Mucosa of descending colon (tissue), 3 donors: Measurements from ENCODE around the gene SPINK4. TPM values are rescaled to one million over a fixed set of nuclear protein-coding genes. Genes with fewer than 3 reads are reported as not detected.

ENCODE experiments used
- ATAC-seq: fragments of 200-7000 bp; cut with Tn5 transposase; one replicate; pipeline ENCODE4 v1.9.1; 2020; ENCODE audit warnings: mild to moderate bottlenecking, moderate library complexity
- DNase-seq, 3 donors: peaks; one replicate each; pipeline ENCODE4 v3.0.0-alpha.2; 2020
- H3K36me3 ChIP-seq: fragments of 200-600 bp; one replicate; pipeline ENCODE4 v1.8.0; 2021; ENCODE audit warnings: low read depth, mild to moderate bottlenecking
- H3K4me1 ChIP-seq: fragments of 200-600 bp; one replicate; pipeline ENCODE4 v1.8.0; 2021; ENCODE audit warnings: low read depth, mild to moderate bottlenecking
- H3K4me3 ChIP-seq: fragments of 200-600 bp; one replicate; pipeline ENCODE4 v1.8.0; 2021; ENCODE audit warnings: mild to moderate bottlenecking
- H3K9me3 ChIP-seq: fragments of 200-600 bp; one replicate; pipeline ENCODE4 v1.8.0; 2021; ENCODE audit warnings: mild to moderate bottlenecking
- intact Hi-C, 2 donors: fragments of 100-400 bp; cut with DNase I in 1 of 2; cut with micrococcal nuclease in 1 of 2; formaldehyde crosslinking; loops; one replicate each; pipeline versions ENCODE4 v1.11.0 to v1.11.1; 2022; cut with DNase I, micrococcal nuclease
- total RNA-seq, 3 donors: library from RNA; stranded (reverse); fragmentation: NEBNext Ultra II Directional in 2 of 3; extraction: Animal tissue kit (Norgen Biotek cat#: 25700) in 2 of 3; gene quantifications; one replicate each; pipeline versions ENCODE4 v1.2.1 to v1.2.4, GENCODE V29; 2021 to 2023
- TF ChIP-seq, protein P1 (sequence below): fragments of 200-600 bp; IDR thresholded peaks from one replicate; pipeline ENCODE4 v1.8.0; 2022; ENCODE audit warnings: antibody characterized with exemption, mild to moderate bottlenecking
- donor health status: DM: no; HTN: no; CAD: no; lungs with moderate emphysema.
- donor health status: DM: no; HTN: no; CAD: no.
- donor health status: DM: no; HTN: yes; CAD: no.

The SPINK4 gene
- total RNA-seq, 3 donors from 2014 or later: 13.2 to 85.2 (median 33.3) TPM

DNA sequence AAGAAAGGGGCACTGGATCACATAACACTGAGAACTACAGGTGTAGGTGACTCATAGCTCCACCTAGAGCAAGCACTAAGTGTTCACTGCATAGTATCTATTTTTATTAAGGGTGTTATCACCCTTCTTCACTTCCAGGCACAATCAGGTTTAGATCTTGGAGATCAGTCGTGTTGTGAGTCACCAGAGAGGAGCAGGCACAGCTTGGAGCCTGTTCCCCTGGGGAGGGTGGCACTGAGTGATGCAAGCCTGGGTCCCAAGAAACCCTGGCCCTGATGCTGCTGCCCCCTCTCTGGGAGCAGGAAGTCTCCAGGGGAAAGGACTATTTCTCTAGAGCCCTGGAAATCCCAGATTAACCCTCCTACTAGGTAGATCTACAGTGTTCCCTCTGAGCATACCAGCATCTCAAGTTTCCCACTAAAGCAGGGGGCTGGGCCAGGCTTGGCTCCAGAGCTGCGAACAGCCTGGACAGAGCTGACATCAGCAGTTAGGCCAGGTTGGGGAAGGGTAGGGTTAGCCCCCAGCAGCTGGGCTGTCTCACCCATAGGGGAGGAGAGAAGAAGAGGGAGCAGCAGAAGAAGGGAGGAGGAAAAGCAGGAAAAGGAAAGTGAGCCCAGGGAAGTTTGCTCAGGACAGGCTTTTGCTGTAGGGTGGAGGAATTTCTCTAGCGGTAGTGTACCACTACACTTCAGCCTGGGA is 28.1 kb upstream of the SPINK4 start:
- intact Hi-C loops: no loop called here
- TF ChIP-seq, protein P1, sequence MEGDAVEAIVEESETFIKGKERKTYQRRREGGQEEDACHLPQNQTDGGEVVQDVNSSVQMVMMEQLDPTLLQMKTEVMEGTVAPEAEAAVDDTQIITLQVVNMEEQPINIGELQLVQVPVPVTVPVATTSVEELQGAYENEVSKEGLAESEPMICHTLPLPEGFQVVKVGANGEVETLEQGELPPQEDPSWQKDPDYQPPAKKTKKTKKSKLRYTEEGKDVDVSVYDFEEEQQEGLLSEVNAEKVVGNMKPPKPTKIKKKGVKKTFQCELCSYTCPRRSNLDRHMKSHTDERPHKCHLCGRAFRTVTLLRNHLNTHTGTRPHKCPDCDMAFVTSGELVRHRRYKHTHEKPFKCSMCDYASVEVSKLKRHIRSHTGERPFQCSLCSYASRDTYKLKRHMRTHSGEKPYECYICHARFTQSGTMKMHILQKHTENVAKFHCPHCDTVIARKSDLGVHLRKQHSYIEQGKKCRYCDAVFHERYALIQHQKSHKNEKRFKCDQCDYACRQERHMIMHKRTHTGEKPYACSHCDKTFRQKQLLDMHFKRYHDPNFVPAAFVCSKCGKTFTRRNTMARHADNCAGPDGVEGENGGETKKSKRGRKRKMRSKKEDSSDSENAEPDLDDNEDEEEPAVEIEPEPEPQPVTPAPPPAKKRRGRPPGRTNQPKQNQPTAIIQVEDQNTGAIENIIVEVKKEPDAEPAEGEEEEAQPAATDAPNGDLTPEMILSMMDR: no peak
- H3K4me3 ChIP-seq: no peak overlapping the region
- ATAC-seq (peak; percentile 90), DNase-seq (no peak)
- H3K36me3 ChIP-seq: no peaks in the 10 kb centered on the region
- H3K4me1 ChIP-seq: peaks cover 13% of the 10 kb centered on the region
- no peaks in the 10 kb centered on the region for H3K9me3 ChIP-seq

DNA sequence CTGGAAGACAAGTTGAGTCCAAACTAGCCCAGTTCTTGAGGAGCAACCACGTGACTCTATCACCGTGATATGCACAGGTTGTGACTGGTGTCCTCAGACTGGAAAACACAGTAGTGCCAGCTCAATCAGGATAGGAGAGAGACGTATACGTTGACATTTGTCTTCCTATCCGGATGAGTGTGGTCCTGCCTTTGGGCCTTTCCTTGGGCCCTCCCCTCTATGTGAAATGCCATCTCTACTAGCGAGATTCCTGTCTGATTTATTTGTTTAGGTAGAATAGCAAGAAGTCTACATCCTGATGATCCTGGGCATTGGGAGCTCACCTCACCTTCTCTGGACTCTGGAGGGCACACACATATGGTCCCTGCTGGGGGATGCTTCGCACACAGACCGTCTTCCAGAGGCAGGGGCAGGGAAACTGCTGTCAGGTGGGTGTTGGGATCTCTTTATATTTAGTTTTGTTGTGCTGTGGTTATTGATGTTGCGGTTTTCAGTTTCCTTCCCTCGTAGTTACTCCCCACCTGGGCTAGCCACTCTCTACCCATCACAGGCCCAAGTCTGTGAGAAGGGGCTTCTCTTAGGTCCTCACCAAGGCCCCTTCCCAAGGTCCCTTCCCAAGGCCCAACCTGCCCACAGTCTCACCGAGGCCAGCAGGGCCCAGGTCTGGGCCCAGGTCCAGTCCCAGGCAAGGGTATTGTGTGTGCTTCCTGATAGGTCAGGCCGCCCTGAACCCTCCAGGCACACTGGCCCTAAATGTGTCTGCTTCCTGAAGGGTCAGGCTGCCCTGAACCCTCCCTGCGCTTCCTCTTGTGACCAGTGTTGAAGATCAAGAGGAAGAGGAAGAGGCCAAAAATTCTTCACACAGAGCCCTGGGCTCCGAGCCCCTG is 19.0 kb upstream of the SPINK4 start:
- Histone ChIP-seq H3K4me3 (no peak overlapping the region), H3K36me3 (no peaks in the 10 kb centered on the region), H3K4me1 (peaks cover 8% of the 10 kb centered on the region), H3K9me3 (no peaks in the 10 kb centered on the region)
- intact Hi-C loops: no loop called here
- DNase-seq: no peak
- ATAC-seq: peak; percentile 24
- TF ChIP-seq, protein P1: no peak

DNA sequence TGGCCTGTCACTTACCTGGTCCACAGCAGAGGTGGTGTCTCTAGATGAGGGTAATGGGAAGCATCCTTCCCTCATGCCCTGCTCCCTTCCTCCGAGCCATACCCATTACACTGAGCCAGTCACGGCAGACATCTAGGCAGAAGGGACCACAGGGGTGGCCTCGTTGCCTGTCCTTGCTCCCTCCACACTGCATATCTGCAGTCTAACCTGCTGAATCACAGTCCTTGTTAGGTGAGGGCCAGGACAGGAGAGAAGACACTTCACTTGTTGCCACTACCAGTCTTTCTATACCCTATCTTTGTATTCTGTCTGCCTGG is 18.4 kb upstream of the SPINK4 start:
- intact Hi-C loops: no loop called here
- H3K36me3 ChIP-seq: no peaks in the 10 kb centered on the region
- H3K4me3 ChIP-seq: no peak overlapping the region
- TF ChIP-seq, protein P1: no peak
- no peak for ATAC-seq
- peaks cover 8% of the 10 kb centered on the region for H3K4me1 ChIP-seq
- no peak for DNase-seq
- no peaks in the 10 kb centered on the region for H3K9me3 ChIP-seq

DNA sequence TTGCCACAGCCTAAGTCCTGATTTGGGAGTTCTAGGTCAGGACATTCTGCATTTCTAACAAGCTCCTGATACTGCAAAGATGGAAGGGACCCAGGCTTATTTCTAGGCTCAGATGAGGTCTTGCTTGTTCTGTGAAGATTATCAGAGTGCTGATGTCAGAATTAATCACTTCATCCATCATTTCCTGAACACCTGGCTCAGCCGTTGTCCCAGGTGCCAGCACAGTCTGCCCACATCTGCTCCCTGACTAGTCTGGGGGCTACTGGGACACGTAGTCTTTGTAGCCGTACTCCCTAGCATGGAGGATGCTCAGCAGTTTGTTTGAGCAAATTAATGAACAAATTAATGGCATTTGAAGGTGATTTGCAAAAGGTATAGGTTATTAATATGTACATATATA is 17.9 kb upstream of the SPINK4 start:
- H3K4me1 ChIP-seq: peaks cover 8% of the 10 kb centered on the region
- ATAC-seq (no peak), DNase-seq (no peak)
- TF ChIP-seq, protein P1: no peak
- H3K4me3 ChIP-seq: no peak overlapping the region
- intact Hi-C loops: no loop called here
- H3K36me3 ChIP-seq: no peaks in the 10 kb centered on the region
- H3K9me3 ChIP-seq: no peaks in the 10 kb centered on the region

DNA sequence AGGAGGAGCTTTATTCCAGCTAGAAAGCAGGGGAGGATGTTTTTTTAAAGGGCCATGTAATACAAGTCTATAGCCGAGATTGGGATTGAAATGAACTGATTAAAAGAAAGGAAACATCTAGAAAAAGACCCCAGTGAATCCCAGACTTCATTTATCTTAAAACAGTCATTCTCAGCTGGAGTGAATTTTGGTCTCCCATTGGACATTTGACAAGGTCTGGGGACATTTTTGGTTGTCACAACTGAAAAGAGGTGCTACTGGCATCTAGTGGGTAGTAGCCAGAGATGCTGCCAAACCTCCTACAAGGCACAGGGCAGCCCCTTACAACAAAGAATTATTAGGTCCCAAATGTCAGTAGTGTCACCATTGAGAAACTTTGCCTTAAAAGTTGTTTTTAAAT is 16.3 kb upstream of the SPINK4 start:
- Histone ChIP-seq H3K36me3 (no peaks in the 10 kb centered on the region), H3K9me3 (no peaks in the 10 kb centered on the region), H3K4me1 (peaks cover 9% of the 10 kb centered on the region), H3K4me3 (no peak overlapping the region)
- TF ChIP-seq, protein P1: no peak
- no peak for ATAC-seq
- intact Hi-C loops: no loop called here
- DNase-seq: no peak
